ENCODE measurements around the gene WDR74. TPM values are rescaled to one million over a fixed set of nuclear protein-coding genes. Genes with fewer than 3 reads are reported as not detected.

Gene WDR74
- total and polyA plus RNA-seq, 2 of the 13 experiments (the other 11 are each of a cell fraction or from before 2014, with no cell fraction given), result 77.0 to 83.3 TPM

DNA sequence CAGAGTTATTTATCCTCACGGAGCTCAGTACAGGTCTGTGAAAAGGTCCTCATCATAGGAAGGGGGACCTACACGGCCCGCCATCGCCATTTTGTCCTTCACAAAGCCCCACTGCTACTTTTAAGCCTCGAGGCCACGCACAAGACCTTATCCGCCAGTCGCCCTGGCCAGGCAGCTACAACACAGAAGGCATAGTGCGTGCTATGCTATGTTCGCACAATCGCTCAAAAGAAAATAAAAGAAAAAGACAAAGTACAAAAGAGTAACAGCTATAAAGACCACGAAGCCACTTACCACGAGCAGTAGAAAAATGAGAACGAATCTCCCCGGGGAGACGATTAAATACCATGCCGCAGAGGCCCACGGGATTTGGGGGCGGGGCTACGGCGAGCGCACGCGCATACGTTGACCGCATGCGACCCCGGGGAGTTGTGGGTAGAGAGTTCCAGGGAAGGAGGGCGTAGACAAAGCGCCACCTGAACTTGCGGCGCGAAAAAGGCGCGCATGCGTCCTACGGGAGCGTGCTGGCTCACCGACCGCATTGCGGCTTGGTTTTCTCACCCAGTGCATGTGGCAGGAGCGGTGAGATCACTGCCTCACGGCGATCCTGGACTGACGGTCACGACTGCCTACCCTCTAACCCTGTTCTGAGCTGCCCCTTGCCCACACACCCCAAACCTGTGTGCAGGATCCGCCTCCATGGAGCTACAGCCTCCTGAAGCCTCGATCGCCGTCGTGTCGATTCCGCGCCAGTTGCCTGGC lies 16.4 kb upstream of the WDR74 start (continued):
- TF ChIP-seq, protein P1, sequence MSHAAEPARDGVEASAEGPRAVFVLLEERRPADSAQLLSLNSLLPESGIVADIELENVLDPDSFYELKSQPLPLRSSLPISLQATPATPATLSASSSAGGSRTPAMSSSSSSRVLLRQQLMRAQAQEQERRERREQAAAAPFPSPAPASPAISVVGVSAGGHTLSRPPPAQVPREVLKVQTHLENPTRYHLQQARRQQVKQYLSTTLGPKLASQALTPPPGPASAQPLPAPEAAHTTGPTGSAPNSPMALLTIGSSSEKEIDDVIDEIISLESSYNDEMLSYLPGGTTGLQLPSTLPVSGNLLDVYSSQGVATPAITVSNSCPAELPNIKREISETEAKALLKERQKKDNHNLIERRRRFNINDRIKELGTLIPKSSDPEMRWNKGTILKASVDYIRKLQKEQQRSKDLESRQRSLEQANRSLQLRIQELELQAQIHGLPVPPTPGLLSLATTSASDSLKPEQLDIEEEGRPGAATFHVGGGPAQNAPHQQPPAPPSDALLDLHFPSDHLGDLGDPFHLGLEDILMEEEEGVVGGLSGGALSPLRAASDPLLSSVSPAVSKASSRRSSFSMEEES (CRISPR knock-in tag; IDR thresholded peaks at IDR 0.05), result peak; percentile 74
- TF ChIP-seq SMAD1 (CRISPR knock-in tag; IDR thresholded peaks at IDR 0.05; ENCODE audit: borderline replicate concordance, low read depth) (peak; percentile 88; the same call in 1 of the 2 replicates), NFIB (CRISPR knock-in tag; IDR thresholded peaks at IDR 0.05; ENCODE audit: borderline replicate concordance) (no peak), BRF2 (CRISPR knock-in tag; IDR thresholded peaks at IDR 0.05) (peak; percentile 68), TSC22D2 (CRISPR knock-in tag; IDR thresholded peaks at IDR 0.05; ENCODE audit: borderline replicate concordance) (peak; percentile 93; the same call in 1 of the 2 replicates), NONO (IDR thresholded peaks at IDR 0.05) (no peak), NONO (CRISPR knock-in tag; conservative IDR thresholded peaks at IDR 0.05) (peak; percentile 90), PRPF4 (IDR thresholded peaks at IDR 0.05; ENCODE audit: low read depth, low read length, poor library complexity, severe bottlenecking) (no peak), ZNF777 (CRISPR knock-in tag; IDR thresholded peaks at IDR 0.05) (peak; percentile 78), ZBTB1 (CRISPR knock-in tag; IDR thresholded peaks at IDR 0.05; ENCODE audit: borderline replicate concordance) (peak; percentile 22; the same call in 1 of the 2 replicates), CENPBD1 (CRISPR knock-in tag; IDR thresholded peaks at IDR 0.05; ENCODE audit: borderline replicate concordance, low read depth) (peak; percentile 33; the same call in 1 of the 2 replicates), MTERF4 (CRISPR knock-in tag; IDR thresholded peaks at IDR 0.05) (peak; percentile 84; the same call in 1 of the 2 replicates), ZNF44 (CRISPR knock-in tag; IDR thresholded peaks at IDR 0.05) (no peak), ZNF260 (CRISPR knock-in tag; IDR thresholded peaks at IDR 0.05; ENCODE audit: borderline replicate concordance, low read depth) (no peak), RBFOX2 (IDR thresholded peaks at IDR 0.05; ENCODE audit: low read depth, low read length) (peak; percentile 89), XBP1 (CRISPR knock-in tag; IDR thresholded peaks at IDR 0.05) (peak; percentile 94; the same call in 1 of the 2 replicates), PHF20 (CRISPR knock-in tag; IDR thresholded peaks at IDR 0.05) (peak; percentile 65)
- TF ChIP-seq, protein P2, sequence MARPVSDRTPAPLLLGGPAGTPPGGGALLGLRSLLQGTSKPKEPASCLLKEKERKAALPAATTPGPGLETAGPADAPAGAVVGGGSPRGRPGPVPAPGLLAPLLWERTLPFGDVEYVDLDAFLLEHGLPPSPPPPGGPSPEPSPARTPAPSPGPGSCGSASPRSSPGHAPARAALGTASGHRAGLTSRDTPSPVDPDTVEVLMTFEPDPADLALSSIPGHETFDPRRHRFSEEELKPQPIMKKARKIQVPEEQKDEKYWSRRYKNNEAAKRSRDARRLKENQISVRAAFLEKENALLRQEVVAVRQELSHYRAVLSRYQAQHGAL (CRISPR knock-in tag; IDR thresholded peaks at IDR 0.05; ENCODE audit: not compliant biosample characterization), result peak; percentile 97
- TF ChIP-seq, protein P3, sequence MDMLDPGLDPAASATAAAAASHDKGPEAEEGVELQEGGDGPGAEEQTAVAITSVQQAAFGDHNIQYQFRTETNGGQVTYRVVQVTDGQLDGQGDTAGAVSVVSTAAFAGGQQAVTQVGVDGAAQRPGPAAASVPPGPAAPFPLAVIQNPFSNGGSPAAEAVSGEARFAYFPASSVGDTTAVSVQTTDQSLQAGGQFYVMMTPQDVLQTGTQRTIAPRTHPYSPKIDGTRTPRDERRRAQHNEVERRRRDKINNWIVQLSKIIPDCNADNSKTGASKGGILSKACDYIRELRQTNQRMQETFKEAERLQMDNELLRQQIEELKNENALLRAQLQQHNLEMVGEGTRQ (IDR thresholded peaks at IDR 0.05; ENCODE audit: low read depth, low read length), result 0 out of 2 replicates have a peak, but pooled peaks have one; percentile 37
- TF ChIP-seq, protein P3 (CRISPR knock-in tag; IDR thresholded peaks at IDR 0.05; ENCODE audit: borderline replicate concordance), result peak; percentile 60; the same call in 1 of the 2 replicates

Data from HepG2 (cell line).